GM23248 (cell line): ENCODE data around the gene FKBP10.

Experiments used
- EZH2 ChIP-seq: fragments of 200-600 bp; sonication (generic); IDR thresholded peaks from 2 replicates; pipeline ENCODE4 v1.6.1; 2018; ENCODE audit warnings: antibody characterized with exemption, mild to moderate bottlenecking; ENCODE audit not compliant: insufficient read depth, poor library complexity, severe bottlenecking
- EZH2phosphoT487 ChIP-seq: fragments of 200-600 bp; sonication (generic); IDR thresholded peaks from 2 replicates; pipeline ENCODE4 v1.6.1; 2018; ENCODE audit warnings: antibody characterized with exemption, moderate library complexity, mild to moderate bottlenecking, low read depth; ENCODE audit not compliant: insufficient read depth

- no peak for TF ChIP-seq EZH2phosphoT487
- TF ChIP-seq EZH2, result no peak
These were observed 10.3 kb downstream of the FKBP10 start for GRCh38 chr17:41823141-41823524.
